SK-N-SH (cell line): ENCODE results near the gene KLF17. TPM values are rescaled to one million over a fixed set of nuclear protein-coding genes. Genes with fewer than 3 reads are reported as not detected.

Source experiments
- CTCF ChIA-PET: fragments of 300-600, 350-600 bp; formaldehyde crosslinking; extraction: SDS; loops from one replicate; lab custom pipeline; 2021; lab: Yijun Ruan, JAX
- POLR2A ChIA-PET: fragments of 350-600 bp; sonication (Branson Sonifier 250); formaldehyde crosslinking; extraction: SDS; loops from one replicate; lab custom pipeline; 2020; ENCODE audit warnings: antibody characterized with exemption, inconsistent platforms; lab: Yijun Ruan, JAX
- DNase-seq: peaks from one replicate; pipeline ENCODE4 v3.0.0; 2012
- H2AFZ ChIP-seq: fragments of 200-600 bp; sonication (generic); 2 replicates; pipeline ENCODE4 v1.8.1; 2016; ENCODE audit warnings: antibody characterized with exemption, mild to moderate bottlenecking, low read depth
- H3F3A ChIP-seq: fragments of 200-600 bp; sonication (generic); replicated peaks from 2 replicates; pipeline ENCODE3; 2016; ENCODE audit warnings: antibody characterized with exemption, mild to moderate bottlenecking; ENCODE audit not compliant: insufficient read depth
- H3K27ac ChIP-seq, 2 experiments: fragments of 200-500 bp in 1 of 2; fragments of 200-600 bp in 1 of 2; sonication (Bioruptor generic) in 1 of 2; sonication (generic), shearing (Covaris generic) in 1 of 2; 2 replicates each; pipeline versions ENCODE4 v1.5.1 to v1.6.1; 2014 to 2016; ENCODE audit warnings: low read depth in 2 of 2, inconsistent platforms in 1 of 2, low read length in 1 of 2, mild to moderate bottlenecking in 1 of 2, mixed read lengths in 1 of 2
- H3K27me3 ChIP-seq: fragments of 200-600 bp; sonication (generic), shearing (Covaris generic); 2 replicates; pipeline ENCODE4 v1.6.1; 2016; ENCODE audit warnings: mixed run types; ENCODE audit not compliant: insufficient read depth
- H3K36me3 ChIP-seq, 2 experiments: fragments of 200-500 bp in 1 of 2; fragments of 200-600 bp in 1 of 2; sonication (Bioruptor generic) in 1 of 2; sonication (generic) in 1 of 2; replicated peaks in 1 of 2; 2 replicates each; pipeline versions ENCODE3 to v1.5.1; 2014 to 2016; ENCODE audit warnings: low read length in 1 of 2, mild to moderate bottlenecking in 1 of 2; ENCODE audit not compliant: insufficient read depth in 2 of 2, control insufficient read depth in 1 of 2
- H3K4me1 ChIP-seq, 2 experiments: fragments of 200-500 bp in 1 of 2; fragments of 200-600 bp in 1 of 2; sonication (Bioruptor generic) in 1 of 2; sonication (generic), shearing (Covaris generic) in 1 of 2; 2 replicates each; pipeline versions ENCODE4 v1.5.1 to v1.6.1; 2014 to 2016; ENCODE audit warnings: low read depth in 1 of 2, low read length in 1 of 2, mixed run types in 1 of 2; ENCODE audit not compliant: insufficient read depth in 2 of 2, control insufficient read depth in 1 of 2
- H3K4me2 ChIP-seq: fragments of 200-600 bp; sonication (generic), shearing (Covaris generic); 2 replicates; pipeline ENCODE4 v1.6.1; 2017; ENCODE audit warnings: mixed run types
- H3K4me3 ChIP-seq, 2 experiments: fragments of 200-500 bp in 1 of 2; fragments of 200-600 bp in 1 of 2; sonication (Bioruptor generic) in 1 of 2; sonication (generic), shearing (Covaris generic) in 1 of 2; 2 replicates each; pipeline versions ENCODE4 v1.5.1 to v1.8.1; 2014 to 2016; ENCODE audit warnings: low read depth in 2 of 2, inconsistent platforms in 1 of 2, low read length in 1 of 2, mild to moderate bottlenecking in 1 of 2, mixed read lengths in 1 of 2, moderate library complexity in 1 of 2
- H3K79me2 ChIP-seq: fragments of 200-600 bp; sonication (generic); 2 replicates; pipeline ENCODE4 v1.8.1; 2017; ENCODE audit warnings: mild to moderate bottlenecking; ENCODE audit not compliant: insufficient read depth
- H3K9ac ChIP-seq: fragments of 200-600 bp; sonication (generic); 2 replicates; pipeline ENCODE4 v1.6.1; 2017; ENCODE audit warnings: mixed run types
- H3K9me2 ChIP-seq: fragments of 200-600 bp; sonication (generic); 2 replicates; pipeline ENCODE4 v1.6.1; 2017; ENCODE audit warnings: mixed run types
- H3K9me3 ChIP-seq: fragments of 200-600 bp; sonication (generic); 2 replicates; pipeline ENCODE4 v1.6.1; 2017; ENCODE audit warnings: mixed run types, mild to moderate bottlenecking, moderate library complexity
- H4K20me1 ChIP-seq: fragments of 200-600 bp; sonication (generic); 2 replicates; pipeline ENCODE4 v1.6.1; 2017; ENCODE audit warnings: mild to moderate bottlenecking, mixed run types; ENCODE audit not compliant: insufficient read depth
- CHD2 ChIP-seq: fragments of 150-350 bp; IDR thresholded peaks from 2 replicates; pipeline ENCODE4 v1.6.1; 2018; ENCODE audit warnings: low read length; ENCODE audit not compliant: partially characterized antibody
- EP300 ChIP-seq, 2 experiments: IDR thresholded peaks; 2 replicates each; pipeline versions ENCODE4 v1.4.0 to v1.6.1; 2012; ENCODE audit warnings: borderline replicate concordance in 1 of 2, low read depth in 1 of 2, low read length in 1 of 2
- EZH2phosphoT487 ChIP-seq: fragments of 200-600 bp; sonication (generic); IDR thresholded peaks from 2 replicates; pipeline ENCODE4 v1.6.1; 2017; ENCODE audit warnings: low read depth, mixed run types, mild to moderate bottlenecking, antibody characterized with exemption, moderate library complexity, borderline replicate concordance
- FOXJ3 ChIP-seq: sonication (generic); formaldehyde crosslinking; IDR thresholded peaks from 2 replicates; pipeline ENCODE4 v1.5.1; 2020; ENCODE audit warnings: mild to moderate bottlenecking, missing genetic modification reagents
- GABPA ChIP-seq: IDR thresholded peaks from 2 replicates; pipeline ENCODE4 v1.4.0; 2012; ENCODE audit warnings: low read depth, mild to moderate bottlenecking
- GATA2 ChIP-seq: sonication (generic); formaldehyde crosslinking; IDR thresholded peaks from 2 replicates; pipeline ENCODE4 v1.5.0; 2020; ENCODE audit warnings: mild to moderate bottlenecking, missing genetic modification reagents
- JUND ChIP-seq: IDR thresholded peaks from 2 replicates; pipeline ENCODE4 v1.4.0; 2012
- MXI1 ChIP-seq: IDR thresholded peaks from 2 replicates; pipeline ENCODE4 v1.6.1; 2012; ENCODE audit warnings: mild to moderate bottlenecking, low read depth, low read length, improper control_type of control experiment
- NFIC ChIP-seq: IDR thresholded peaks from 2 replicates; pipeline ENCODE4 v1.4.0; 2012; ENCODE audit warnings: borderline replicate concordance
- NRF1 ChIP-seq: IDR thresholded peaks from 2 replicates; pipeline ENCODE4 v1.6.1; 2012; ENCODE audit warnings: low read depth, mild to moderate bottlenecking, low read length
- RAD21 ChIP-seq: IDR thresholded peaks from 2 replicates; pipeline ENCODE4 v1.6.1; 2012; ENCODE audit warnings: mild to moderate bottlenecking, low read length
- RXRA ChIP-seq: IDR thresholded peaks from 2 replicates; pipeline ENCODE4 v1.4.0; 2012; ENCODE audit warnings: low read depth, mild to moderate bottlenecking, borderline replicate concordance
- SMC3 ChIP-seq: IDR thresholded peaks from 2 replicates; pipeline ENCODE4 v1.6.1; 2012; ENCODE audit warnings: low read depth, low read length, improper control_type of control experiment
- TCF12 ChIP-seq: IDR thresholded peaks from 2 replicates; pipeline ENCODE4 v1.4.0; 2012
- TEAD4 ChIP-seq: IDR thresholded peaks from 2 replicates; pipeline ENCODE4 v1.4.0; 2012; ENCODE audit warnings: mild to moderate bottlenecking, borderline replicate concordance; ENCODE audit not compliant: insufficient read depth
- YY1 ChIP-seq: IDR thresholded peaks from 2 replicates; pipeline ENCODE4 v1.4.0; 2012; ENCODE audit warnings: low read depth, mild to moderate bottlenecking
- WGBS: methylation state at CpG from one replicate; pipeline ENCODE4 v1.1.6; 2017; ENCODE audit warnings: low lambda C conversion rate; 5-methylcytosine and 5-hydroxymethylcytosine counted together
- polyA plus RNA-seq, 3 experiments: library from polyadenylated mRNA; depleted of rRNA; stranded (reverse); fragments of >200 nt; gene quantifications; 2 replicates each; pipeline ENCODE4 v1.2.3, GENCODE V29; 2012
- TF ChIP-seq, protein P1 (sequence below): fragments of 150-350 bp; IDR thresholded peaks from 2 replicates; pipeline ENCODE4 v1.6.1; 2016; ENCODE audit warnings: mild to moderate bottlenecking, low read depth, low read length
- TF ChIP-seq, protein P2 (sequence below): IDR thresholded peaks from 2 replicates; pipeline ENCODE4 v1.4.0; 2012; ENCODE audit warnings: low read depth, borderline replicate concordance
- TF ChIP-seq, protein P3 (sequence below): fragments of 200-600 bp; sonication (generic); IDR thresholded peaks from 2 replicates; pipeline ENCODE4 v1.6.1; 2017; ENCODE audit warnings: antibody characterized with exemption, mild to moderate bottlenecking, moderate library complexity

KLF17 gene
- polyA plus RNA-seq, 1 of the 3 experiments (the other 2 are of a cell fraction), result 0.21 TPM

DNA sequence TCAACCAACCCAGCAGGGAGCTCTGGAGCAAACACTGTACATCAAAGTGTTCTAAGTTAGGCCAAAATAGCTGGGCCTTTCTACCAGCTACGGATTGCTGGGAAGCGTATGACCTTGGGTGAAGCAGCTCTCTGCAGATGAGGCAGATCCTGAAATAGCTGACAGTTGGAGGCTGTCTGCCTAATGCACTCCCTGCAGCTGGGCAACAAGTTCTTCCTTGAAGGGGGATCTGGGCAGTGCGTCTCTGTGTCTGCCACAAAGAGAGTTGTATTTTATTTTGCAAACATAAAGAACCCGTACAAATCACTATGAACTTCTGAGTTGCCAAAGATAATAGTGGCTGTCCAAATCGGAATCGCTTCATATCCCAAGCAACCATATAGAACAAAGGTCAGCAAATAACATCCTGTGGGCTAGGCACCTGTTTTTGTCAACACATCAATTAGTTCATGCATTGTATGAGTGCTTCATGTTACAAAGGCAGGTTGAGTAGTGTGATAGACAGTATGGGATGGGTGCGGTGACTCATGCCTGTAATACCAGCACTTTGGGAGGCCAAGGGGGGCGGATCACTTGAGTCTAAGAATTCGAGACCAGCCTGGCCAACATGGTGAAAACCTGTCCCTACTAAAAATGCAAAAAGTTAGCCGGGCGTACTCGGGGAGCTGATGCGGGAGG, 29.1 kb upstream of the KLF17 start (continued):
- TF ChIP-seq, protein P1, sequence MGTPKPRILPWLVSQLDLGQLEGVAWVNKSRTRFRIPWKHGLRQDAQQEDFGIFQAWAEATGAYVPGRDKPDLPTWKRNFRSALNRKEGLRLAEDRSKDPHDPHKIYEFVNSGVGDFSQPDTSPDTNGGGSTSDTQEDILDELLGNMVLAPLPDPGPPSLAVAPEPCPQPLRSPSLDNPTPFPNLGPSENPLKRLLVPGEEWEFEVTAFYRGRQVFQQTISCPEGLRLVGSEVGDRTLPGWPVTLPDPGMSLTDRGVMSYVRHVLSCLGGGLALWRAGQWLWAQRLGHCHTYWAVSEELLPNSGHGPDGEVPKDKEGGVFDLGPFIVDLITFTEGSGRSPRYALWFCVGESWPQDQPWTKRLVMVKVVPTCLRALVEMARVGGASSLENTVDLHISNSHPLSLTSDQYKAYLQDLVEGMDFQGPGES, result no peak
- TF ChIP-seq FOXJ3 (CRISPR knock-in tag) (no peak), CHD2 (no peak), SMC3 (no peak), JUND (no peak), RAD21 (no peak), EZH2phosphoT487 (no peak), GABPA (no peak)

DNA sequence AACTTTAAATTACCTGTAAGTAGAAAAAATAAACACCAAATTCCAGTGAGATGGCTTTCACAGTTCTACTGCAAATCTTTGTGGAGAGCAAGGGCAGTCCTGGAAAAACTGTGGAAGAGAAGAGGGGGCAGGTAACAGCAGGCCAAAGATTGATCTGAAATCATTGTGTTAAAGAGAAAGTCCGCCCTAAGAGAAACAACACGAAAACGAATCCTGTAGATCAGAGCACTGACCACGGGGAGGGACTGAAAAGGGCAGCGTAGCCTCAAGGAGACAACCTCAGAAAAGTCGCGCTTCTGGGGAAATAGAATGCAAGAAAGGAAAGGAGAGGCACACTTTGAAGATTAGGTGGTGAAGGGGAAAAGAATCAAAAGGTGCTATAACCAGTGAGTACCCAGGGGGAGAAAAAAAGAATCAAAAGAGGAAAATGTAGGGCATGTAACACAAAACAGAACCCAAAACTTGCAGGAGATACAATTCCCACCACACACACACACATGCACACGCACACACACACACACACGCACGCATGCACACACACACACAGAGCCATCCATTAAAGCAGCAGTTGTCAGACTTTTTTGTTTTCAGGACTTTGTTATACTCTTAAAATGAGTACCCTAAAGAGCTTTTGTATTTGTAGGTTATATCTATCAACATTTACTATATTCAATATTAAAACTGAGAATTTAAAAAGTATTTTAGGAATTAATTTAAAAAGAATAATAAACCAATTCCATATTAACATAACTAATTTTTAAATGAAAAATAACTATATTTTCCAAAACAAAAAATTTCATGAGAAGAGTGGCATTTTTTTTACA, 28.0 kb upstream of the KLF17 start:
- no peaks in the 10 kb centered on the region for H3K36me3 ChIP-seq
- no peak overlapping the region for H2AFZ ChIP-seq
- no peaks in the 10 kb centered on the region for H3K79me2 ChIP-seq
- 78% methylated on average over 10 of the region's 10 CpGs for WGBS
- no peaks in the 10 kb centered on the region for H3K9me2 ChIP-seq
- ChIA-PET POLR2A (no interaction called here), CTCF (no interaction called here)
- no peak overlapping the region for H3K27ac ChIP-seq
- no peak overlapping the region for H3K4me3 ChIP-seq
- H4K20me1 ChIP-seq, result no peaks in the 10 kb centered on the region
- H3K9ac ChIP-seq, result no peak overlapping the region
- no peak overlapping the region for H3K4me2 ChIP-seq
- no peaks in the 10 kb centered on the region for H3K4me1 ChIP-seq
- no peaks in the 10 kb centered on the region for H3K9me3 ChIP-seq
- TF ChIP-seq RXRA (no peak), NFIC (no peak), TEAD4 (no peak), NRF1 (no peak), MXI1 (no peak), TCF12 (no peak), YY1 (no peak), EP300 (IDR thresholded peaks at IDR 0.05; ENCODE audit: borderline replicate concordance in 1 of 2, low read depth in 1 of 2, low read length in 1 of 2) (no peak), GATA2 (CRISPR knock-in tag) (no peak)
- TF ChIP-seq, protein P2, sequence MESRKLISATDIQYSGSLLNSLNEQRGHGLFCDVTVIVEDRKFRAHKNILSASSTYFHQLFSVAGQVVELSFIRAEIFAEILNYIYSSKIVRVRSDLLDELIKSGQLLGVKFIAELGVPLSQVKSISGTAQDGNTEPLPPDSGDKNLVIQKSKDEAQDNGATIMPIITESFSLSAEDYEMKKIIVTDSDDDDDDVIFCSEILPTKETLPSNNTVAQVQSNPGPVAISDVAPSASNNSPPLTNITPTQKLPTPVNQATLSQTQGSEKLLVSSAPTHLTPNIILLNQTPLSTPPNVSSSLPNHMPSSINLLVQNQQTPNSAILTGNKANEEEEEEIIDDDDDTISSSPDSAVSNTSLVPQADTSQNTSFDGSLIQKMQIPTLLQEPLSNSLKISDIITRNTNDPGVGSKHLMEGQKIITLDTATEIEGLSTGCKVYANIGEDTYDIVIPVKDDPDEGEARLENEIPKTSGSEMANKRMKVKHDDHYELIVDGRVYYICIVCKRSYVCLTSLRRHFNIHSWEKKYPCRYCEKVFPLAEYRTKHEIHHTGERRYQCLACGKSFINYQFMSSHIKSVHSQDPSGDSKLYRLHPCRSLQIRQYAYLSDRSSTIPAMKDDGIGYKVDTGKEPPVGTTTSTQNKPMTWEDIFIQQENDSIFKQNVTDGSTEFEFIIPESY, result no peak
- TF ChIP-seq, protein P3, sequence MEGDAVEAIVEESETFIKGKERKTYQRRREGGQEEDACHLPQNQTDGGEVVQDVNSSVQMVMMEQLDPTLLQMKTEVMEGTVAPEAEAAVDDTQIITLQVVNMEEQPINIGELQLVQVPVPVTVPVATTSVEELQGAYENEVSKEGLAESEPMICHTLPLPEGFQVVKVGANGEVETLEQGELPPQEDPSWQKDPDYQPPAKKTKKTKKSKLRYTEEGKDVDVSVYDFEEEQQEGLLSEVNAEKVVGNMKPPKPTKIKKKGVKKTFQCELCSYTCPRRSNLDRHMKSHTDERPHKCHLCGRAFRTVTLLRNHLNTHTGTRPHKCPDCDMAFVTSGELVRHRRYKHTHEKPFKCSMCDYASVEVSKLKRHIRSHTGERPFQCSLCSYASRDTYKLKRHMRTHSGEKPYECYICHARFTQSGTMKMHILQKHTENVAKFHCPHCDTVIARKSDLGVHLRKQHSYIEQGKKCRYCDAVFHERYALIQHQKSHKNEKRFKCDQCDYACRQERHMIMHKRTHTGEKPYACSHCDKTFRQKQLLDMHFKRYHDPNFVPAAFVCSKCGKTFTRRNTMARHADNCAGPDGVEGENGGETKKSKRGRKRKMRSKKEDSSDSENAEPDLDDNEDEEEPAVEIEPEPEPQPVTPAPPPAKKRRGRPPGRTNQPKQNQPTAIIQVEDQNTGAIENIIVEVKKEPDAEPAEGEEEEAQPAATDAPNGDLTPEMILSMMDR, result no peak
- H3K27me3 ChIP-seq, result no peaks in the 10 kb centered on the region
- peaks cover 8% of the 10 kb centered on the region for H3F3A ChIP-seq
- DNase-seq, result no peak
